Cerebellar cortex (tissue), 1 donor: ENCODE results near the gene PSKH1.
"Not testable (repeated sequence)": the region's sequence is repeated elsewhere in the genome, so short reads cannot be mapped to it uniquely, and the experiment has no call there.

Experiments used
- DNase-seq: peaks from one replicate; pipeline ENCODE4 v3.0.0-alpha.2; 2015; ENCODE audit warnings: low spot score

Gene PSKH1

GRCh38 chr16:67924140-67924906, 31.3 kb downstream of the PSKH1 start:
- DNase-seq = no peak

GRCh38 chr16:67926181-67926750, 33.2 kb downstream of the PSKH1 start:
- no peak for DNase-seq

- peak; percentile 71 for DNase-seq
These were observed 34.3 kb downstream of the PSKH1 start for GRCh38 chr16:67927131-67927941.

- DNase-seq = no peak
These were observed 35.1 kb downstream of the PSKH1 start for GRCh38 chr16:67928147-67928546.

- DNase-seq = peak; percentile 83
These were observed 35.7 kb downstream of the PSKH1 start for GRCh38 chr16:67928561-67929364.

- DNase-seq = no peak
These were observed 37.1 kb downstream of the PSKH1 start for GRCh38 chr16:67930191-67930590.

- no peak for DNase-seq
These were observed 37.7 kb downstream of the PSKH1 start for GRCh38 chr16:67930678-67931211.

- DNase-seq = no peak
These were observed 38.8 kb downstream of the PSKH1 start, which contains the start of gene CTRL for GRCh38 chr16:67931712-67932461. Gene CTRL (minus strand): TSS chr16:67931862. CDS start chr16:67931852, 10 bp downstream.

GRCh38 chr16:67932462-67932840, 39.4 kb downstream of the PSKH1 start:
- DNase-seq = no peak

GRCh38 chr16:67933805-67934204, 40.8 kb downstream of the PSKH1 start:
- no peak for DNase-seq

GRCh38 chr16:67934306-67935100, 41.4 kb downstream of the PSKH1 start:
- no peak for DNase-seq

GRCh38 chr16:67935101-67935401, 42.0 kb downstream of the PSKH1 start:
- DNase-seq = no peak

- DNase-seq = peak; percentile 99
These were observed 42.5 kb downstream of the PSKH1 start for GRCh38 chr16:67935402-67936123.

GRCh38 chr16:67936124-67936879, 43.2 kb downstream of the PSKH1 start, which contains the start of gene PSMB10:
Gene PSMB10 (minus strand): TSS chr16:67936850. CDS start chr16:67936749, 101 bp downstream.
- no peak for DNase-seq

- DNase-seq = no peak
These were observed 44.0 kb downstream of the PSKH1 start for GRCh38 chr16:67936880-67937605.

GRCh38 chr16:67937713-67938112, 44.7 kb downstream of the PSKH1 start:
- not testable (repeated sequence) for DNase-seq

- no peak for DNase-seq
These were observed 46.7 kb downstream of the PSKH1 start for GRCh38 chr16:67939507-67940445.
